DND-41 (cell line): ENCODE results near the gene LONP2.
"Not testable (repeated sequence)": the region's sequence is repeated elsewhere in the genome, so short reads cannot be mapped to it uniquely, and the experiment has no call there.

ENCODE experiments used
- ATAC-seq: fragments of 200-7000 bp; cut with Tn5 transposase; 3 replicates; pipeline ENCODE4 v1.9.1; 2021; ENCODE audit warnings: low read depth; ENCODE audit not compliant: insufficient read depth
- DNase-seq: peaks from one replicate; pipeline ENCODE4 v3.0.0-alpha.2; 2020
- H2AFZ ChIP-seq: 2 replicates; pipeline ENCODE4 v1.6.0; 2012; ENCODE audit warnings: low read depth, low read length
- H3K27ac ChIP-seq: 2 replicates; pipeline ENCODE4 v1.5.1; 2012; ENCODE audit warnings: low read length, inconsistent platforms
- H3K27me3 ChIP-seq: fragments of 200-600 bp; sonication (generic); 2 replicates; pipeline ENCODE4 v1.6.0; 2012; ENCODE audit warnings: low read length, mild to moderate bottlenecking, inconsistent platforms; ENCODE audit not compliant: insufficient read depth, poor library complexity
- H3K36me3 ChIP-seq: 2 replicates; pipeline ENCODE4 v1.5.1; 2012; ENCODE audit warnings: low read length, inconsistent platforms; ENCODE audit not compliant: insufficient read depth
- H3K4me1 ChIP-seq: 2 replicates; pipeline ENCODE4 v1.5.1; 2012; ENCODE audit warnings: mild to moderate bottlenecking, low read length; ENCODE audit not compliant: insufficient read depth
- H3K4me2 ChIP-seq: 2 replicates; pipeline ENCODE4 v1.6.0; 2012; ENCODE audit warnings: mild to moderate bottlenecking, moderate library complexity, low read length, inconsistent platforms; ENCODE audit not compliant: insufficient read depth
- H3K4me3 ChIP-seq, 2 experiments: fragments of 200-600 bp in 1 of 2; shearing (Covaris generic) in 1 of 2; 2 replicates each; pipeline ENCODE4 v1.5.1; 2012 to 2016; ENCODE audit warnings: inconsistent platforms in 2 of 2, low read length in 2 of 2, mild to moderate bottlenecking in 2 of 2, low read depth in 1 of 2, moderate library complexity in 1 of 2
- H3K79me2 ChIP-seq: 2 replicates; pipeline ENCODE4 v1.6.0; 2012; ENCODE audit warnings: low read length, inconsistent platforms; ENCODE audit not compliant: insufficient read depth
- H3K9ac ChIP-seq: 2 replicates; pipeline ENCODE4 v1.6.0; 2012; ENCODE audit warnings: low read depth, mild to moderate bottlenecking, inconsistent platforms, low read length, moderate library complexity
- H3K9me3 ChIP-seq: 2 replicates; pipeline ENCODE4 v1.5.1; 2012; ENCODE audit warnings: low read length, moderate library complexity, mild to moderate bottlenecking, inconsistent platforms; ENCODE audit not compliant: insufficient read depth, severe bottlenecking
- H4K20me1 ChIP-seq: 2 replicates; pipeline ENCODE4 v1.6.0; 2012; ENCODE audit warnings: low read length; ENCODE audit not compliant: insufficient read depth
- EZH2 ChIP-seq: IDR thresholded peaks from 3 replicates; pipeline ENCODE4 v1.6.1; 2012; ENCODE audit warnings: borderline replicate concordance, low read depth, mild to moderate bottlenecking, moderate library complexity, low read length, inconsistent platforms; ENCODE audit not compliant: severe bottlenecking
- TF ChIP-seq, protein P1 (sequence below): IDR thresholded peaks from 2 replicates; pipeline ENCODE4 v1.5.1; 2012; ENCODE audit warnings: borderline replicate concordance, low read length, moderate library complexity, mild to moderate bottlenecking; ENCODE audit not compliant: poor library complexity, severe bottlenecking; ENCODE audit errors: extremely low read depth

Gene LONP2

DNA sequence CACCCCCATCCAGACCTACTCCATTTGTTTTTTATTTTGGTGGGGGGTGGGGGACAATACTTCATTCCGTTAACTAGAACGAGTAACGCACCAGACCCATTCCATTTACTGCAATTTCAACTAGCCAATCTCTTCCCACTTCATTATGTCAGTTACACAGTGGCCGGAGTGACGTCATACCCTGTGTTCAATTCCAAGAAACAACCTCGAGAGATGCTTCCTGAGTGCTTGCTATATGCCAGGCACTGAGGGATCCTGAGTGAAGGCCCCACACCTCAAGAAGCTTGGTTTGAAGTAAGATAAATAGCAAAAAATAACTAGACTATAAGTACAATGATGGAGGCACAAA lies 150.2 kb downstream of the LONP2 start:
- DNase-seq (no peak), ATAC-seq (no peak)
- Histone ChIP-seq H3K9me3 (no peaks in the 10 kb centered on the region), H3K79me2 (no peaks in the 10 kb centered on the region), H3K4me2 (no peak overlapping the region), H3K27me3 (no peaks in the 10 kb centered on the region), H3K36me3 (no peaks in the 10 kb centered on the region), H3K4me1 (no peaks in the 10 kb centered on the region), H3K9ac (no peak overlapping the region), H2AFZ (no peak overlapping the region), H3K27ac (no peak overlapping the region), H3K4me3 (no peak overlapping the region), H4K20me1 (no peaks in the 10 kb centered on the region)
- TF ChIP-seq, protein P1, sequence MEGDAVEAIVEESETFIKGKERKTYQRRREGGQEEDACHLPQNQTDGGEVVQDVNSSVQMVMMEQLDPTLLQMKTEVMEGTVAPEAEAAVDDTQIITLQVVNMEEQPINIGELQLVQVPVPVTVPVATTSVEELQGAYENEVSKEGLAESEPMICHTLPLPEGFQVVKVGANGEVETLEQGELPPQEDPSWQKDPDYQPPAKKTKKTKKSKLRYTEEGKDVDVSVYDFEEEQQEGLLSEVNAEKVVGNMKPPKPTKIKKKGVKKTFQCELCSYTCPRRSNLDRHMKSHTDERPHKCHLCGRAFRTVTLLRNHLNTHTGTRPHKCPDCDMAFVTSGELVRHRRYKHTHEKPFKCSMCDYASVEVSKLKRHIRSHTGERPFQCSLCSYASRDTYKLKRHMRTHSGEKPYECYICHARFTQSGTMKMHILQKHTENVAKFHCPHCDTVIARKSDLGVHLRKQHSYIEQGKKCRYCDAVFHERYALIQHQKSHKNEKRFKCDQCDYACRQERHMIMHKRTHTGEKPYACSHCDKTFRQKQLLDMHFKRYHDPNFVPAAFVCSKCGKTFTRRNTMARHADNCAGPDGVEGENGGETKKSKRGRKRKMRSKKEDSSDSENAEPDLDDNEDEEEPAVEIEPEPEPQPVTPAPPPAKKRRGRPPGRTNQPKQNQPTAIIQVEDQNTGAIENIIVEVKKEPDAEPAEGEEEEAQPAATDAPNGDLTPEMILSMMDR = no peak
- TF ChIP-seq EZH2 = no peak

GRCh38 chr16:48395375-48395774 lies 151.3 kb downstream of the LONP2 start:
- no peak overlapping the region for H3K4me2 ChIP-seq
- H3K9ac ChIP-seq = no peak overlapping the region
- no peaks in the 10 kb centered on the region for H3K4me1 ChIP-seq
- H3K4me3 ChIP-seq = no peak overlapping the region
- DNase-seq (no peak), ATAC-seq (no peak)
- no peak overlapping the region for H3K27ac ChIP-seq
- no peaks in the 10 kb centered on the region for H3K27me3 ChIP-seq
- H3K9me3 ChIP-seq = no peaks in the 10 kb centered on the region
- no peaks in the 10 kb centered on the region for H4K20me1 ChIP-seq
- H3K36me3 ChIP-seq = no peaks in the 10 kb centered on the region
- no peaks in the 10 kb centered on the region for H3K79me2 ChIP-seq
- TF ChIP-seq, protein P1 = no peak
- no peak for TF ChIP-seq EZH2
- H2AFZ ChIP-seq = no peak overlapping the region

DNA sequence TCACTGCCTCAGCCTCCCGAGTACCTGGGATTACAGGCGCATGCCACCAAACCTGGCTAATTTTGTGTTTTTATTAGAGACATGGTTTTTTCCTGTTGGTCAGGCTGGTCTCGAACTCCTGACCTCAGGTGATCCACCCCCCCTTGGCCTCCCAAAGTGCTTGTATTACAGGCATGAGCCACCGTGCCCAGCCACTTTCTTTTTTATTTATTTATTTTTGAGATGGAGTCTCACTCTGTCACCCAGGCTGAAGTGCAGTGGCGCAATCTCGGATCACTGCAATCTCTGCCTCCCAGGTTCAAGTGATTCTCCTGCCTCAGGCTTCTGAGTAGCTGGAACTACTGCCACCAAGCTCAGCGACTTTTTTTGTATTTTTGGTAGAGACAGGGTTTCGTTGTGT lies 158.4 kb downstream of the LONP2 start:
- H3K4me3 ChIP-seq, H3K4me2 ChIP-seq, H3K27me3 ChIP-seq, H3K79me2 ChIP-seq, H4K20me1 ChIP-seq, H3K9me3 ChIP-seq, H2AFZ ChIP-seq, H3K9ac ChIP-seq, DNase-seq, H3K27ac ChIP-seq, H3K36me3 ChIP-seq, H3K4me1 ChIP-seq, ATAC-seq: not testable (repeated sequence)

- H3K79me2 ChIP-seq = no peaks in the 10 kb centered on the region
- DNase-seq (no peak), ATAC-seq (no peak)
- H3K27me3 ChIP-seq = no peaks in the 10 kb centered on the region
- no peaks in the 10 kb centered on the region for H3K36me3 ChIP-seq
- no peaks in the 10 kb centered on the region for H3K9me3 ChIP-seq
- no peaks in the 10 kb centered on the region for H4K20me1 ChIP-seq
- no peak overlapping the region for H3K4me3 ChIP-seq
- no peak for TF ChIP-seq EZH2
- TF ChIP-seq, protein P1 = no peak
- H3K27ac ChIP-seq = no peak overlapping the region
- no peaks in the 10 kb centered on the region for H3K4me1 ChIP-seq
- no peak overlapping the region for H3K9ac ChIP-seq
- H2AFZ ChIP-seq = no peak overlapping the region
- H3K4me2 ChIP-seq = no peak overlapping the region
Measured at GRCh38 chr16:48405153-48405552, 161.1 kb downstream of the LONP2 start.
